Astrocyte (in vitro differentiated cells and primary cell): ENCODE results near the gene ARID2. TPM values are rescaled to one million over a fixed set of nuclear protein-coding genes. Genes with fewer than 3 reads are reported as not detected.

Experiments used
- DNase-seq: peaks from one replicate; pipeline ENCODE4 v3.0.0-alpha.2; 2010; ENCODE audit warnings: low read depth
- FAIRE-seq: peaks from 2 replicates; lab custom pipeline; 2011; peaks lifted over from hg19 to GRCh38; lab: Jason Lieb, UNC
- H2AFZ ChIP-seq: 2 replicates; pipeline ENCODE4 v1.6.0; 2012; ENCODE audit warnings: low read depth, low read length, inconsistent platforms
- H3K27ac ChIP-seq: 2 replicates; pipeline ENCODE4 v1.5.1; 2011; ENCODE audit warnings: low read depth, low read length, inconsistent platforms
- H3K27me3 ChIP-seq: 2 replicates; pipeline ENCODE4 v1.6.0; 2011; ENCODE audit warnings: low read length, inconsistent platforms; ENCODE audit not compliant: insufficient read depth
- H3K36me3 ChIP-seq: 2 replicates; pipeline ENCODE4 v1.5.1; 2011; ENCODE audit warnings: low read length, inconsistent platforms; ENCODE audit not compliant: insufficient read depth
- H3K4me1 ChIP-seq: 2 replicates; pipeline ENCODE4 v1.5.1; 2011; ENCODE audit warnings: low read length, inconsistent platforms; ENCODE audit not compliant: insufficient read depth
- H3K4me2 ChIP-seq: 2 replicates; pipeline ENCODE4 v1.6.0; 2012; ENCODE audit warnings: low read length, inconsistent platforms
- H3K4me3 ChIP-seq: 2 replicates; pipeline ENCODE4 v1.5.1; 2011; ENCODE audit warnings: low read depth, mild to moderate bottlenecking, low read length, inconsistent platforms; ENCODE audit not compliant: insufficient read depth
- H3K79me2 ChIP-seq: 2 replicates; pipeline ENCODE4 v1.6.0; 2012; ENCODE audit warnings: mild to moderate bottlenecking, low read length, inconsistent platforms; ENCODE audit not compliant: insufficient read depth
- H3K9ac ChIP-seq: 2 replicates; pipeline ENCODE4 v1.6.0; 2012; ENCODE audit warnings: mild to moderate bottlenecking, low read length, inconsistent platforms
- H3K9me3 ChIP-seq: 2 replicates; pipeline ENCODE4 v1.5.1; 2012; ENCODE audit warnings: low read depth, mild to moderate bottlenecking, low read length, inconsistent platforms; ENCODE audit not compliant: insufficient read depth
- H4K20me1 ChIP-seq: 2 replicates; pipeline ENCODE4 v1.6.0; 2012; ENCODE audit warnings: low read length, inconsistent platforms; ENCODE audit not compliant: insufficient read depth
- H3K27ac Mint-ChIP-seq: one replicate; pipeline ENCODE4 v1.8.0; 2021; ENCODE audit warnings: mild to moderate bottlenecking, mixed read lengths; ENCODE audit not compliant: unreplicated experiment
- H3K27me3 Mint-ChIP-seq: one replicate; pipeline ENCODE4 v1.8.0; 2021; ENCODE audit warnings: low read depth, mixed read lengths; ENCODE audit not compliant: unreplicated experiment
- H3K36me3 Mint-ChIP-seq: one replicate; pipeline ENCODE4 v1.8.0; 2021; ENCODE audit warnings: low read depth, mixed read lengths; ENCODE audit not compliant: unreplicated experiment
- H3K4me1 Mint-ChIP-seq: one replicate; pipeline ENCODE4 v1.8.0; 2021; ENCODE audit warnings: low read depth, mixed read lengths; ENCODE audit not compliant: unreplicated experiment
- H3K4me3 Mint-ChIP-seq: one replicate; pipeline ENCODE4 v1.8.0; 2021; ENCODE audit warnings: mild to moderate bottlenecking, moderate library complexity, mixed read lengths; ENCODE audit not compliant: unreplicated experiment
- H3K9me3 Mint-ChIP-seq: one replicate; pipeline ENCODE4 v1.8.0; 2021; ENCODE audit warnings: mild to moderate bottlenecking, mixed read lengths; ENCODE audit not compliant: unreplicated experiment
- EZH2 ChIP-seq: IDR thresholded peaks from 2 replicates; pipeline ENCODE4 v1.6.1; 2012; ENCODE audit warnings: mild to moderate bottlenecking, low read length, inconsistent platforms; ENCODE audit not compliant: insufficient read depth
- total RNA-seq: library from RNA; stranded (reverse); gene quantifications from 2 replicates; pipeline ENCODE4 v1.2.1, GENCODE V29; 2021
- TF ChIP-seq, protein P1 (sequence below): IDR thresholded peaks from 2 replicates; pipeline ENCODE4 v1.5.1; 2011; ENCODE audit warnings: low read depth, mild to moderate bottlenecking, inconsistent platforms, low read length, moderate library complexity; ENCODE audit not compliant: insufficient read depth

ARID2 gene
- total RNA-seq, 1 donor from 2014 or later = 23.8 TPM

DNA sequence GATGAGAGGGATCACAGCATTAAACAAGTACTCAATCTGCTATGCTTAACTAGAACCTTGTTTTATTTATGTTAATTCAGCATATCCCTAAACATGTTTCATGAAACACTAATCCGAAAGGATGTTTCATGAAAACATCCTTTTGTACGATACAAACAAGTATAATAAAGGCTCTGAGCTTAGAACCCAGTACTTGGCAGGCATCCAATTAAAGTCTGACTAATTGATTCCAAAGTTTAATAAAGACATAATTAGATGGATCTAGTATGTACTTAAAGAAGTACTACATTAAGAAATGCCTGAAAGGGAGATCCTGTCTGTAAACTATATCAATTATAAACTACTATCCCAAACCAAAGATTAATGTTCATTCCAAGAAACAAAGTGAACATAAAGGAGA is 209.1 kb downstream of the ARID2 start:
- H3K79me2 ChIP-seq = no peaks in the 10 kb centered on the region
- Mint-ChIP-seq H3K36me3 (peaks cover 17% of the 10 kb centered on the region), H3K4me3 (no peak overlapping the region), H3K27me3 (no peaks in the 10 kb centered on the region), H3K4me1 (peaks cover 3% of the 10 kb centered on the region), H3K27ac (no peak overlapping the region), H3K9me3 (no peaks in the 10 kb centered on the region)
- no peak for FAIRE-seq
- H3K36me3 ChIP-seq = peaks cover 6% of the 10 kb centered on the region
- TF ChIP-seq, protein P1, sequence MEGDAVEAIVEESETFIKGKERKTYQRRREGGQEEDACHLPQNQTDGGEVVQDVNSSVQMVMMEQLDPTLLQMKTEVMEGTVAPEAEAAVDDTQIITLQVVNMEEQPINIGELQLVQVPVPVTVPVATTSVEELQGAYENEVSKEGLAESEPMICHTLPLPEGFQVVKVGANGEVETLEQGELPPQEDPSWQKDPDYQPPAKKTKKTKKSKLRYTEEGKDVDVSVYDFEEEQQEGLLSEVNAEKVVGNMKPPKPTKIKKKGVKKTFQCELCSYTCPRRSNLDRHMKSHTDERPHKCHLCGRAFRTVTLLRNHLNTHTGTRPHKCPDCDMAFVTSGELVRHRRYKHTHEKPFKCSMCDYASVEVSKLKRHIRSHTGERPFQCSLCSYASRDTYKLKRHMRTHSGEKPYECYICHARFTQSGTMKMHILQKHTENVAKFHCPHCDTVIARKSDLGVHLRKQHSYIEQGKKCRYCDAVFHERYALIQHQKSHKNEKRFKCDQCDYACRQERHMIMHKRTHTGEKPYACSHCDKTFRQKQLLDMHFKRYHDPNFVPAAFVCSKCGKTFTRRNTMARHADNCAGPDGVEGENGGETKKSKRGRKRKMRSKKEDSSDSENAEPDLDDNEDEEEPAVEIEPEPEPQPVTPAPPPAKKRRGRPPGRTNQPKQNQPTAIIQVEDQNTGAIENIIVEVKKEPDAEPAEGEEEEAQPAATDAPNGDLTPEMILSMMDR = no peak
- no peak for TF ChIP-seq EZH2
- H3K4me3 ChIP-seq = no peak overlapping the region
- no peak for DNase-seq
- H2AFZ ChIP-seq = no peak overlapping the region
- no peaks in the 10 kb centered on the region for H3K9me3 ChIP-seq
- no peak overlapping the region for H3K4me2 ChIP-seq
- H4K20me1 ChIP-seq = peaks cover 13% of the 10 kb centered on the region
- no peak overlapping the region for H3K9ac ChIP-seq
- no peaks in the 10 kb centered on the region for H3K27me3 ChIP-seq
- H3K4me1 ChIP-seq = no peaks in the 10 kb centered on the region
- no peak overlapping the region for H3K27ac ChIP-seq

DNA sequence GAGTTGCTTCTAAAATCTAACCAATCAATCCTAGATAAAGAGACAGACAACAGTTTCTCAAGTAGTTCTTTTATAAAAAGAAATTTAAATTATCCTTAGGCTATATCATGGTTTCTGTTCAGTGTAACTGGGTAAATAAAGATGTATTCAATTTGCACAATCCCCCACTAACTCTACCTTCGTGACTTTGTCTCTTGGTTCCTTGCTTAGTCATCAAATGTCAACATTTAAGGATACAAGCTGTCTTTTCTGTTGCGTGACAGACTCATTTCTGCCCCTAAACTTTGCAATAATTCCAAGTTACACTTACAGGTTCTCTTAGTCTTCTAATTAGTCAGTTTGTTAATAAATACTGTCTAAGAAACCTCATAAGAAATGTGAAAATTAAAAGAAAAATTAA is 210.3 kb downstream of the ARID2 start:
- peaks cover 9% of the 10 kb centered on the region for H3K36me3 ChIP-seq
- Mint-ChIP-seq H3K9me3 (no peaks in the 10 kb centered on the region), H3K27ac (no peak overlapping the region)

DNA sequence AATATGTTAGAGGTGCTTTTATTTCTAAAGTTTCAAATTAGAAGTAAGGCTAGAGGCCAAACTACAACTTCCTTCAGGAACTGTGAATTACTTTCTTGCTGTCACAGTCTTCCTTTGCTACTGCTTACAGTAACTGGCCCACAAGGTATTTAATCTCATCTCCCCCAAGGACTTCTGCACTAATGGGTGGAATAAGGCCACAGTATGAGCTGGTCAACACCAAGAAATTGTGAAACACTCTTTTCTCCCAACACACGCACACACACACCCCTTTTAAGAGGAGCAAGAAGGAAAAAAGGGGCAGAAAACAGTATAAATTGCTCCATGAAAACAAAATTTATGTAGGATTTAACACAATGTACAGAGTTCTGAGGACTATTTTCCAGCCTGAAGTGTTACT is 215.3 kb downstream of the ARID2 start:
- Histone ChIP-seq H3K9me3 (no peaks in the 10 kb centered on the region), H3K79me2 (no peaks in the 10 kb centered on the region), H3K36me3 (peaks cover 35% of the 10 kb centered on the region), H3K4me1 (peaks cover 3% of the 10 kb centered on the region), H4K20me1 (peaks cover 13% of the 10 kb centered on the region), H3K27me3 (no peaks in the 10 kb centered on the region), H3K9ac (no peak overlapping the region), H3K27ac (no peak overlapping the region), H2AFZ (no peak overlapping the region), H3K4me3 (no peak overlapping the region), H3K4me2 (no peak overlapping the region)
- Mint-ChIP-seq H3K27me3 (no peaks in the 10 kb centered on the region), H3K4me1 (peaks cover 15% of the 10 kb centered on the region), H3K27ac (no peak overlapping the region), H3K36me3 (peaks cover 12% of the 10 kb centered on the region), H3K4me3 (no peak overlapping the region), H3K9me3 (no peaks in the 10 kb centered on the region)
- DNase-seq = peak; percentile 59
- FAIRE-seq = no peak
- TF ChIP-seq, protein P1 = no peak
- no peak for TF ChIP-seq EZH2

More for the DNA sequence above, 210.3 kb downstream of the ARID2 start:
- DNase-seq (no peak), FAIRE-seq (no peak)
- Histone ChIP-seq H3K9ac (no peak overlapping the region), H3K9me3 (no peaks in the 10 kb centered on the region), H2AFZ (no peak overlapping the region), H3K27me3 (no peaks in the 10 kb centered on the region), H3K4me2 (no peak overlapping the region), H3K27ac (no peak overlapping the region), H3K4me3 (no peak overlapping the region), H3K79me2 (no peaks in the 10 kb centered on the region), H4K20me1 (peaks cover 13% of the 10 kb centered on the region), H3K4me1 (peaks cover 1% of the 10 kb centered on the region)
- TF ChIP-seq EZH2 = no peak
- TF ChIP-seq, protein P1 = no peak
- Mint-ChIP-seq H3K4me1 (peaks cover 6% of the 10 kb centered on the region), H3K27me3 (no peaks in the 10 kb centered on the region), H3K4me3 (no peak overlapping the region), H3K36me3 (peaks cover 17% of the 10 kb centered on the region)
